Measurements from ENCODE around the gene NUMA1.

NUMA1 gene

GRCh38 chr11:72080326-72081183 is at the start of gene NUMA1, which contains the start of gene LRRC51:
Gene NUMA1 (minus strand): TSS chr11:72080542. CDS start chr11:72035943, 44,599 bp downstream.
Gene LRRC51 (plus strand): TSS chr11:72080850. CDS start chr11:72089084, 8,234 bp downstream.
- peak within 1 kb of the TSS; percentile 63 for H3K9ac ChIP-seq (ENCODE audit: low read length)
- peak within 1 kb of the TSS; percentile 74 to 80 for H3K4me3 ChIP-seq (ENCODE audit: low read depth in 1 of 2, low read length in 2 of 2)
- peaks cover 23% of the 10 kb centered on the region for H3K4me1 ChIP-seq (ENCODE audit: insufficient read depth, low read length)
- H3K27me3 ChIP-seq (ENCODE audit: control insufficient read depth in 1 of 2, insufficient read depth in 2 of 2, low read length in 2 of 2): no peaks in the 10 kb centered on the region
- peak within 1 kb of the TSS; percentile 87 for H3K27ac ChIP-seq (ENCODE audit: low read depth, low read length)
- H3K36me3 ChIP-seq (ENCODE audit: insufficient read depth, low read length): no peaks in the 10 kb centered on the region
- H3K9me3 ChIP-seq (ENCODE audit: low read length): no peaks in the 10 kb centered on the region

GRCh38 chr11:72129381-72129780 is 49.0 kb upstream of the NUMA1 start:
- Histone ChIP-seq H3K9ac (ENCODE audit: low read length) (no peak overlapping the region), H3K4me1 (ENCODE audit: insufficient read depth, low read length) (no peaks in the 10 kb centered on the region), H3K4me3 (ENCODE audit: low read depth in 1 of 2, low read length in 2 of 2) (no peak overlapping the region), H3K36me3 (ENCODE audit: insufficient read depth, low read length) (no peaks in the 10 kb centered on the region), H3K27ac (ENCODE audit: low read depth, low read length) (no peak overlapping the region), H3K9me3 (ENCODE audit: low read length) (no peaks in the 10 kb centered on the region), H3K27me3 (ENCODE audit: control insufficient read depth in 1 of 2, insufficient read depth in 2 of 2, low read length in 2 of 2) (peaks cover 0 to 3% of the 10 kb centered on the region in 2 donors)

GRCh38 chr11:72127923-72128322 is 47.6 kb upstream of the NUMA1 start:
- Histone ChIP-seq H3K9ac (ENCODE audit: low read length) (no peak overlapping the region), H3K27me3 (ENCODE audit: control insufficient read depth in 1 of 2, insufficient read depth in 2 of 2, low read length in 2 of 2) (peaks cover 0 to 3% of the 10 kb centered on the region in 2 donors), H3K27ac (ENCODE audit: low read depth, low read length) (no peak overlapping the region), H3K36me3 (ENCODE audit: insufficient read depth, low read length) (no peaks in the 10 kb centered on the region), H3K9me3 (ENCODE audit: low read length) (no peaks in the 10 kb centered on the region), H3K4me3 (ENCODE audit: low read depth in 1 of 2, low read length in 2 of 2) (no peak overlapping the region), H3K4me1 (ENCODE audit: insufficient read depth, low read length) (no peaks in the 10 kb centered on the region)

GRCh38 chr11:72125956-72126355 is 45.6 kb upstream of the NUMA1 start:
- H3K4me1 ChIP-seq (ENCODE audit: insufficient read depth, low read length): no peaks in the 10 kb centered on the region
- no peak overlapping the region for H3K4me3 ChIP-seq (ENCODE audit: low read depth in 1 of 2, low read length in 2 of 2)
- H3K9ac ChIP-seq (ENCODE audit: low read length): no peak overlapping the region
- H3K36me3 ChIP-seq (ENCODE audit: insufficient read depth, low read length): no peaks in the 10 kb centered on the region
- H3K27me3 ChIP-seq (ENCODE audit: control insufficient read depth in 1 of 2, insufficient read depth in 2 of 2, low read length in 2 of 2): peaks cover 0 to 3% of the 10 kb centered on the region in 2 donors
- no peaks in the 10 kb centered on the region for H3K9me3 ChIP-seq (ENCODE audit: low read length)
- no peak overlapping the region for H3K27ac ChIP-seq (ENCODE audit: low read depth, low read length)

GRCh38 chr11:72124046-72124445 is 43.7 kb upstream of the NUMA1 start:
- Histone ChIP-seq H3K9me3 (ENCODE audit: low read length) (no peaks in the 10 kb centered on the region), H3K27ac (ENCODE audit: low read depth, low read length) (no peak overlapping the region), H3K4me3 (ENCODE audit: low read depth in 1 of 2, low read length in 2 of 2) (no peak overlapping the region), H3K9ac (ENCODE audit: low read length) (no peak overlapping the region), H3K36me3 (ENCODE audit: insufficient read depth, low read length) (no peaks in the 10 kb centered on the region), H3K27me3 (ENCODE audit: control insufficient read depth in 1 of 2, insufficient read depth in 2 of 2, low read length in 2 of 2) (peaks cover 0 to 2% of the 10 kb centered on the region in 2 donors), H3K4me1 (ENCODE audit: insufficient read depth, low read length) (no peaks in the 10 kb centered on the region)

- Histone ChIP-seq H3K9ac (ENCODE audit: low read length) (no peak overlapping the region), H3K36me3 (ENCODE audit: insufficient read depth, low read length) (no peaks in the 10 kb centered on the region), H3K9me3 (ENCODE audit: low read length) (no peaks in the 10 kb centered on the region), H3K27me3 (ENCODE audit: control insufficient read depth in 1 of 2, insufficient read depth in 2 of 2, low read length in 2 of 2) (no peaks in the 10 kb centered on the region), H3K4me1 (ENCODE audit: insufficient read depth, low read length) (no peaks in the 10 kb centered on the region), H3K27ac (ENCODE audit: low read depth, low read length) (no peak overlapping the region), H3K4me3 (ENCODE audit: low read depth in 1 of 2, low read length in 2 of 2) (no peak overlapping the region)
Measured at GRCh38 chr11:72123117-72123653, 42.8 kb upstream of the NUMA1 start.

- no peak overlapping the region for H3K9ac ChIP-seq (ENCODE audit: low read length)
- no peaks in the 10 kb centered on the region for H3K4me1 ChIP-seq (ENCODE audit: insufficient read depth, low read length)
- no peak overlapping the region for H3K27ac ChIP-seq (ENCODE audit: low read depth, low read length)
- no peak overlapping the region for H3K4me3 ChIP-seq (ENCODE audit: low read depth in 1 of 2, low read length in 2 of 2)
- H3K27me3 ChIP-seq (ENCODE audit: control insufficient read depth in 1 of 2, insufficient read depth in 2 of 2, low read length in 2 of 2): no peaks in the 10 kb centered on the region
- H3K9me3 ChIP-seq (ENCODE audit: low read length): no peaks in the 10 kb centered on the region
- no peaks in the 10 kb centered on the region for H3K36me3 ChIP-seq (ENCODE audit: insufficient read depth, low read length)
Measured at GRCh38 chr11:72122607-72123006, 42.3 kb upstream of the NUMA1 start.

- Histone ChIP-seq H3K27me3 (ENCODE audit: control insufficient read depth in 1 of 2, insufficient read depth in 2 of 2, low read length in 2 of 2) (no peaks in the 10 kb centered on the region), H3K4me1 (ENCODE audit: insufficient read depth, low read length) (no peaks in the 10 kb centered on the region), H3K27ac (ENCODE audit: low read depth, low read length) (no peak overlapping the region), H3K4me3 (ENCODE audit: low read depth in 1 of 2, low read length in 2 of 2) (no peak overlapping the region), H3K9me3 (ENCODE audit: low read length) (no peaks in the 10 kb centered on the region), H3K9ac (ENCODE audit: low read length) (no peak overlapping the region), H3K36me3 (ENCODE audit: insufficient read depth, low read length) (no peaks in the 10 kb centered on the region)
Measured at GRCh38 chr11:72120930-72121329, 40.6 kb upstream of the NUMA1 start.

GRCh38 chr11:72119198-72119597 is 38.9 kb upstream of the NUMA1 start:
- Histone ChIP-seq H3K27me3 (ENCODE audit: control insufficient read depth in 1 of 2, insufficient read depth in 2 of 2, low read length in 2 of 2) (no peaks in the 10 kb centered on the region), H3K27ac (ENCODE audit: low read depth, low read length) (no peak overlapping the region), H3K36me3 (ENCODE audit: insufficient read depth, low read length) (no peaks in the 10 kb centered on the region), H3K4me3 (ENCODE audit: low read depth in 1 of 2, low read length in 2 of 2) (no peak overlapping the region), H3K4me1 (ENCODE audit: insufficient read depth, low read length) (no peaks in the 10 kb centered on the region), H3K9me3 (ENCODE audit: low read length) (no peaks in the 10 kb centered on the region), H3K9ac (ENCODE audit: low read length) (no peak overlapping the region)

GRCh38 chr11:72116019-72116755 is 35.8 kb upstream of the NUMA1 start:
- no peak overlapping the region for H3K9ac ChIP-seq (ENCODE audit: low read length)
- no peak overlapping the region for H3K4me3 ChIP-seq (ENCODE audit: low read depth in 1 of 2, low read length in 2 of 2)
- no peak overlapping the region for H3K27ac ChIP-seq (ENCODE audit: low read depth, low read length)
- no peaks in the 10 kb centered on the region for H3K9me3 ChIP-seq (ENCODE audit: low read length)
- H3K27me3 ChIP-seq (ENCODE audit: control insufficient read depth in 1 of 2, insufficient read depth in 2 of 2, low read length in 2 of 2): no peaks in the 10 kb centered on the region
- H3K36me3 ChIP-seq (ENCODE audit: insufficient read depth, low read length): no peaks in the 10 kb centered on the region
- peaks cover 9% of the 10 kb centered on the region for H3K4me1 ChIP-seq (ENCODE audit: insufficient read depth, low read length)

- no peak overlapping the region for H3K4me3 ChIP-seq (ENCODE audit: low read depth in 1 of 2, low read length in 2 of 2)
- no peak overlapping the region for H3K27ac ChIP-seq (ENCODE audit: low read depth, low read length)
- H3K4me1 ChIP-seq (ENCODE audit: insufficient read depth, low read length): peaks cover 12% of the 10 kb centered on the region
- no peak overlapping the region for H3K9ac ChIP-seq (ENCODE audit: low read length)
- H3K36me3 ChIP-seq (ENCODE audit: insufficient read depth, low read length): peaks cover 16% of the 10 kb centered on the region
- no peaks in the 10 kb centered on the region for H3K9me3 ChIP-seq (ENCODE audit: low read length)
- no peaks in the 10 kb centered on the region for H3K27me3 ChIP-seq (ENCODE audit: control insufficient read depth in 1 of 2, insufficient read depth in 2 of 2, low read length in 2 of 2)
Measured at GRCh38 chr11:72114570-72114969, 34.2 kb upstream of the NUMA1 start.

Data from muscle layer of colon (tissue), 2 donors.